HUES48 (cell line): ENCODE data around the gene SAAL1.
"Not testable (repeated sequence)": the region's sequence is repeated elsewhere in the genome, so short reads cannot be mapped to it uniquely, and the experiment has no call there.

ENCODE experiments used
- H3K27ac ChIP-seq: one replicate; pipeline ENCODE4 v1.7.0; 2013; ENCODE audit warnings: low read depth, low read length, inconsistent platforms
- H3K27me3 ChIP-seq: 2 replicates; pipeline ENCODE4 v1.6.1; 2013; ENCODE audit warnings: mild to moderate bottlenecking, low read length; ENCODE audit not compliant: control insufficient read depth, insufficient read depth
- H3K36me3 ChIP-seq: 2 replicates; pipeline ENCODE4 v1.6.1; 2013; ENCODE audit warnings: low read length; ENCODE audit not compliant: control insufficient read depth, insufficient read depth
- H3K4me1 ChIP-seq: 2 replicates; pipeline ENCODE4 v1.6.1; 2013; ENCODE audit warnings: mild to moderate bottlenecking, low read length; ENCODE audit not compliant: control insufficient read depth, insufficient read depth
- H3K4me3 ChIP-seq: 2 replicates; pipeline ENCODE4 v1.5.1; 2013; ENCODE audit warnings: mild to moderate bottlenecking, low read depth, low read length
- H3K9ac ChIP-seq: 2 replicates; pipeline ENCODE4 v1.6.1; 2013; ENCODE audit warnings: mild to moderate bottlenecking, low read depth, low read length, moderate library complexity
- H3K9me3 ChIP-seq: 2 replicates; pipeline ENCODE4 v1.6.1; 2013; ENCODE audit warnings: low read length; ENCODE audit not compliant: control insufficient read depth, insufficient read depth

Gene SAAL1

GRCh38 chr11:18105802-18106574, at the start of gene SAAL1:
Gene SAAL1, minus strand, starts transcription at chr11:18106082. Its CDS starts 41 bp downstream, at chr11:18106041.
- Histone ChIP-seq H3K27me3 (no peaks in the 10 kb centered on the region), H3K4me3 (peak within 1 kb of the TSS; percentile 97), H3K4me1 (0 out of 2 replicates have a peak, but pooled peaks cover 4% of the 10 kb centered on the region), H3K36me3 (peaks cover 30% of the 10 kb centered on the region), H3K27ac (peak within 1 kb of the TSS; percentile 14), H3K9ac (peak within 1 kb of the TSS; percentile 83), H3K9me3 (no peaks in the 10 kb centered on the region)

GRCh38 chr11:18151581-18151980, 45.7 kb upstream of the SAAL1 start:
- H3K9ac ChIP-seq = no peak overlapping the region
- no peak overlapping the region for H3K27ac ChIP-seq
- no peaks in the 10 kb centered on the region for H3K9me3 ChIP-seq
- H3K27me3 ChIP-seq = no peaks in the 10 kb centered on the region; the same call in 1 of the 2 replicates
- no peaks in the 10 kb centered on the region for H3K36me3 ChIP-seq
- no peak overlapping the region for H3K4me3 ChIP-seq
- 0 out of 2 replicates have a peak, but pooled peaks cover 9% of the 10 kb centered on the region for H3K4me1 ChIP-seq

- Histone ChIP-seq H3K4me1 (no peaks in the 10 kb centered on the region), H3K27ac (no peak overlapping the region), H3K36me3 (no peaks in the 10 kb centered on the region), H3K9ac (no peak overlapping the region), H3K9me3 (no peaks in the 10 kb centered on the region), H3K27me3 (no peaks in the 10 kb centered on the region; the same call in 1 of the 2 replicates), H3K4me3 (no peak overlapping the region)
Observed at GRCh38 chr11:18145837-18146236, 40.0 kb upstream of the SAAL1 start.

- Histone ChIP-seq H3K4me3 (no peak overlapping the region), H3K9me3 (no peaks in the 10 kb centered on the region), H3K27me3 (no peaks in the 10 kb centered on the region), H3K36me3 (no peaks in the 10 kb centered on the region), H3K9ac (no peak overlapping the region), H3K4me1 (no peaks in the 10 kb centered on the region), H3K27ac (no peak overlapping the region)
Observed at GRCh38 chr11:18145025-18145424, 39.1 kb upstream of the SAAL1 start.

DNA sequence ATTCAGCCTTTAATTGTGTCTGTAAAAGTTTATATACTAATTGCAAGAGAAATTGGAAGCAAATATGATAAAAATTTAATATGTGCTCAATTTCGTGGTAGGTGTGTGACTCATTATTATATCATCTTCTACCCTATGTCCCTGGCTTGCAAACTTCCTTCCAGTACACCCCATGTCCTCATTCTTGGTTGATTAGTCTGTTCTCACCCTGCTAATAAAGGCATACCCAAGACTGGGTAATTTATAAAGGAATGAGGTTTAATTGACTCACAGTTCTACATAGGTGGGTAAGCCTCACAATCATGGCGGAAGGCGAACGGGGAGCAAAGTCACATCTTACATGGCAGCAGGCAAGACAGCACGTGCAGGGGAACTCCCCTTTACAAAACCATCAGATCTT, 38.4 kb upstream of the SAAL1 start:
- H3K27ac ChIP-seq = no peak overlapping the region

DNA sequence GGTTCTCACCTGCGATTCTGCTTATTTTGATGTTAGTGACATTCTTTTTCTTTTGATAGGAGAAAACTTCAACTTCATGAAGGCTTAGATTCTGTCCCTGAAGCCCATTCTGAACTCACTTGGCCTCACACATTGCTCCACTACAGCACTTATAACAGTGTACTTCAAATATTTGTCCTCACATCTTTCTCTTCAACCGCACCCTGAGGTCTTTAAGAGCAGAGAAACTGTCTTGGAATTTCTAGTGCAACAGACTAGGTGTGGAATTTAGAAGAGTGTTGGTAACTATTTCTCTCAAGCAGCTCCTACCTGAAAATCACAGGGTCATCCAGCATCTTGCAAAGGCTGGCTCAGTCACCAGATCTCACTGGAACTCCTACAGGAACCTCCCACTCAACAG, 34.3 kb upstream of the SAAL1 start:
- no peaks in the 10 kb centered on the region for H3K27me3 ChIP-seq
- H3K4me1 ChIP-seq = peaks cover 6% of the 10 kb centered on the region; the same call in 1 of the 2 replicates
- no peaks in the 10 kb centered on the region for H3K9me3 ChIP-seq
- no peak overlapping the region for H3K9ac ChIP-seq
- H3K4me3 ChIP-seq = no peak overlapping the region
- no peaks in the 10 kb centered on the region for H3K36me3 ChIP-seq
- H3K27ac ChIP-seq = no peak overlapping the region

More for the DNA sequence above, 38.4 kb upstream of the SAAL1 start:
- no peaks in the 10 kb centered on the region for H3K4me1 ChIP-seq
- no peaks in the 10 kb centered on the region for H3K27me3 ChIP-seq
- H3K4me3 ChIP-seq = no peak overlapping the region
- no peaks in the 10 kb centered on the region for H3K9me3 ChIP-seq
- H3K36me3 ChIP-seq = no peaks in the 10 kb centered on the region
- H3K9ac ChIP-seq = no peak overlapping the region

DNA sequence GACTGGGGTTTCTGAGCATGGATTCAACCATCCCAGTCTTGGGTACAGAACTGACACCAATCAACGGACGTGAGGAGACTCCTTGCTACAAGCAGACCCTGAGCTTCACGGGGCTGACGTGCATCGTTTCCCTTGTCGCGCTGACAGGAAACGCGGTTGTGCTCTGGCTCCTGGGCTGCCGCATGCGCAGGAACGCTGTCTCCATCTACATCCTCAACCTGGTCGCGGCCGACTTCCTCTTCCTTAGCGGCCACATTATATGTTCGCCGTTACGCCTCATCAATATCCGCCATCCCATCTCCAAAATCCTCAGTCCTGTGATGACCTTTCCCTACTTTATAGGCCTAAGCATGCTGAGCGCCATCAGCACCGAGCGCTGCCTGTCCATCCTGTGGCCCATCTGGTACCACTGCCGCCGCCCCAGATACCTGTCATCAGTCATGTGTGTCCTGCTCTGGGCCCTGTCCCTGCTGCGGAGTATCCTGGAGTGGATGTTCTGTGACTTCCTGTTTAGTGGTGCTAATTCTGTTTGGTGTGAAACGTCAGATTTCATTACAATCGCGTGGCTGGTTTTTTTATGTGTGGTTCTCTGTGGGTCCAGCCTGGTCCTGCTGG, 31.4 kb upstream of the SAAL1 start:
- no peaks in the 10 kb centered on the region for H3K9me3 ChIP-seq
- H3K27ac ChIP-seq = no peak overlapping the region
- no peak overlapping the region for H3K9ac ChIP-seq
- H3K4me1 ChIP-seq = peaks cover 6% of the 10 kb centered on the region; the same call in 1 of the 2 replicates
- no peaks in the 10 kb centered on the region for H3K27me3 ChIP-seq
- H3K4me3 ChIP-seq = no peak overlapping the region
- no peaks in the 10 kb centered on the region for H3K36me3 ChIP-seq

DNA sequence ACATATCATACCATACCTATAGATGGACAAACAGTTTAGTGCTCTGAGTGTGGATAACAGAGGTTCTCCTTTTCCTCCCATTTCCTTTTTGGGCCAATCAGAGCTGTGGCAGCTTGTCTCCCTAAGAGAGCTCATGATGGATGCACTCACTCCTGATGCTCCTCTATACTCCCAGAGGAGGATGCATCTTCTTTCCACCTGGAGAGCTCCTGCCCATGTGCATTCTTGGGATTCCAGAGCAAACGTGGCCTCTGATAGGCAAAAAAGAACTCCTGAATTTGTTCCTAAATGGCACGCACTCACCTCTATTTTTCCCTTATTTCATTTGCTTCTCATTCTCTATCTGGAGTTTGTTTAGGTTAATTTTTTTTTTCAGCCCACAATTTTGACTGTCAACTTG, 29.4 kb upstream of the SAAL1 start:
- H3K4me3 ChIP-seq = no peak overlapping the region
- H3K27ac ChIP-seq = no peak overlapping the region
- H3K9me3 ChIP-seq = no peaks in the 10 kb centered on the region

DNA sequence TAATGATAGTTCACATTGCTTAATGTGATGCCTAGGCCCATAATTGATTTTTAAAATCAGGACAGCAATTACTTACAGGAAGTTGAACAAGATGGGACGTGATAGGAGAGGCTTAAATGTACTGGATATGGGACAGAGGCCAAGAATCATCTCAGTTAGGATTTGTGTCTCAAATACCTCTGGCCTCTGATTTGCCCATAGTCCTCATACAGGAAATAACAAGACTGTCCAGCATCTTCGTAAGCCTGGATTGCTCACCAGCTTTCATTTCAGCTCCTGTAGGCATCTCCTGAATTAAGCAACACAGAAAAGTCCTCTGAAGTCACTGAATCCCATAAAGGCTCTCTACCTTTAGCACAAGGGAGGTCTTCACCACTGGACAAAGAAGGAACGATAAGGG, 26.5 kb upstream of the SAAL1 start, which contains the start of gene MRGPRX3:
Gene MRGPRX3 (plus strand): TSS at position 231 of the 400 bp plus-strand sequence. CDS start 4,632 bp downstream, outside the sequence.
- H3K4me1 ChIP-seq = peaks cover 6% of the 10 kb centered on the region; the same call in 1 of the 2 replicates
- no peaks in the 10 kb centered on the region for H3K27me3 ChIP-seq
- H3K36me3 ChIP-seq = no peaks in the 10 kb centered on the region
- H3K9ac ChIP-seq = no peak within 1 kb of the TSS
- H3K4me3 ChIP-seq = no peak within 1 kb of the TSS
- peaks cover 3% of the 10 kb centered on the region; the same call in 1 of the 2 replicates for H3K9me3 ChIP-seq
- H3K27ac ChIP-seq = no peak within 1 kb of the TSS

More for the DNA sequence above, 29.4 kb upstream of the SAAL1 start:
- Histone ChIP-seq H3K27me3 (no peaks in the 10 kb centered on the region), H3K4me1 (peaks cover 6% of the 10 kb centered on the region; the same call in 1 of the 2 replicates), H3K9ac (no peak overlapping the region), H3K36me3 (no peaks in the 10 kb centered on the region)

DNA sequence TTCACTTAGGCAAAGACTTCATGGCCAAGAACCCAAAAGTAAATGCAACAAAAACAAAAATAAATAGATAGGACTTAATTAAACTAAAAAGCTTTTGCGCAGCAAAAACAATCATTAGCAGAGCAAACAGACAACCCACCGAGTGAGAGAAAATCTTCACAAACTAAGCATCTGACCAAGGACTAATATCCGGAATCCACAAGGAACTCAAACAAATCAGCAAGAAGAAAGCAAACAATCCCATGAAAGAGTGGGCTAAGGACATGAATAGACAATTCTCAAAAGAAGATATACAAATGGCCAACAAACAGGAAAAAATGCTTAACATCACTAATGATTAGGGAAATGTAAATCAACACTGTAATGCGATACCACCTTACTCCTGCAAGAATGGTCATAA, 25.2 kb upstream of the SAAL1 start:
- not testable (repeated sequence) for H3K9ac ChIP-seq, H3K4me1 ChIP-seq, H3K36me3 ChIP-seq, H3K27me3 ChIP-seq, H3K4me3 ChIP-seq, H3K9me3 ChIP-seq, H3K27ac ChIP-seq

DNA sequence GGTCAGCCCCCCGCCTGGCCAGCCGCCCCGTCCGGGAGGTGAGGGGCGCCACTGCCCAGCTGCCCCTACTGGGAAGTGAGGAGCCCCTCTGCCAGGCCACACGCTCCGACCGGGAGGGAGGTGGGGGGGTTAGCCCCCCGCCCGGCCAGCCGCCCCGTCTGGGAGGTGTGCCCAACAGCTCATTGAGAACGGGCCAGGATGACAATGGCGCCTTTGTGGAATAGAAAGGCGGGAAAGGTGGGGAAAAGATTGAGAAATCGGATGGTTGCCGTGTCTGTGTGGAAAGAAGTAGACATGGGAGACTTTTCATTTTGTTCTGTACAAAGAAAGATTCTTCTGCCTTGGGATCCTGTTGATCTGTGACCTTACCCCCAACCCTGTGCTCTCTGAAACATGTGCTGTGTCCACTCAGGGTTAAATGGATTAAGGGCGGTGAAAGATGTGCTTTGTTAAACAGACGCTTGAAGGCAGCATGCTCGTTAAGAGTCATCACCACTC, 15.5 kb upstream of the SAAL1 start:
- H3K9ac ChIP-seq, H3K36me3 ChIP-seq, H3K9me3 ChIP-seq, H3K4me1 ChIP-seq, H3K27ac ChIP-seq, H3K27me3 ChIP-seq, H3K4me3 ChIP-seq: not testable (repeated sequence)
